NCI-H128 (cell line): Measurements from ENCODE around the gene PIK3R4.

ENCODE experiments used
- DNase-seq: peaks from one replicate; lab custom pipeline; 2025; ENCODE audit not compliant: unreplicated experiment; lab: John Stamatoyannopoulos, UW

The PIK3R4 gene

DNA sequence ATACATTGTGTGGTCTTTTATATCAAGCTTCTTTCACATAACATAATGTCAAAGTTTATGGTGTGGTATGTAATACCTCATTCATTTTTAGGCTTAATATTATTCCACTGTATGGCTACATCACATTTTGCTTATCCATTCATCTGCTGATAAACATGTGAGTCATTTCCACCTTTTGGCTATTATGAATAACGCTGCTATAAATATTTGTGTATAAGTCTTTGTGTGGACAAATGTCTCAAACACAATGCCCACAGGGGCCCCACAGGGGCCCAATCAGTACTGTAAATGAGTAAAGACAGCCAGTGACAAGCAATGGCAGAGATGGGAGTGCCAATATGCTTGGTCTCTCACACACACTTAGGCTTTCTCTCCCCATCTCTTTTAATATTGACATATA, 54.2 kb downstream of the PIK3R4 start:
- DNase-seq = no peak

DNA sequence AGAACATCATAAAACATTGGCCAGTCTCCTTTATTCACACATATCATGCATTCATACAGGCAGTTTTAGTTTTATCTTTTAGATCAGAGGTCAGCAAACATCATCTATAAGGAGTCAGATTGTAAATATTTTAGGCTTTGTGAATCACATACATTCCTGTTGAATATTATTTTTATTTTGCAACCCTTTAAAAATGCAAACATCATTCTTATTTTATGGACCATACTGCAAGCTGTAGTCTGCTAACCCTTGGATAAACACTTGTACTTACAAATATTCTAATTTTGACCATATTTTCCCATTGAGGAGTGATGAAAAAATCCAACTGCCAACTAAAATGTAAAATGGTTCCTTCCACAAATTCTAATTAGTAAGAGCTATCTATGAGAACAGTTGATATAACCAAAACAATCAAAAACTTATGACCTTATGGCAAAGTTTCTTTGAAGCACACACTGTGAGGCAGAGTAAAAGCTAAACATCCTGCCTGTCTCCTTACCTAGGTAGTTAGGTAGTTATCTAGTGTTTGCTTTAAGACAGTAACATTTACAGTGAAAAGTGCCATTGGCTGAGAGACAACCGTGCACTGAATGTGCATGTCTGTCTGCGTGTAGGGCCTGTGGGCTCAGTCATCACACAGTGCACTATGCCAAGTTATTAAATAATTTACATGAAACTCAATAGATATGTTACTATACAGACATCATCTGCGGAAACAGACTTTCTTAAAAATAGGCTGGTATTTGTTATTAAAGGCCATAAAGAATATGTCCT, 57.7 kb downstream of the PIK3R4 start:
- no peak for DNase-seq

DNA sequence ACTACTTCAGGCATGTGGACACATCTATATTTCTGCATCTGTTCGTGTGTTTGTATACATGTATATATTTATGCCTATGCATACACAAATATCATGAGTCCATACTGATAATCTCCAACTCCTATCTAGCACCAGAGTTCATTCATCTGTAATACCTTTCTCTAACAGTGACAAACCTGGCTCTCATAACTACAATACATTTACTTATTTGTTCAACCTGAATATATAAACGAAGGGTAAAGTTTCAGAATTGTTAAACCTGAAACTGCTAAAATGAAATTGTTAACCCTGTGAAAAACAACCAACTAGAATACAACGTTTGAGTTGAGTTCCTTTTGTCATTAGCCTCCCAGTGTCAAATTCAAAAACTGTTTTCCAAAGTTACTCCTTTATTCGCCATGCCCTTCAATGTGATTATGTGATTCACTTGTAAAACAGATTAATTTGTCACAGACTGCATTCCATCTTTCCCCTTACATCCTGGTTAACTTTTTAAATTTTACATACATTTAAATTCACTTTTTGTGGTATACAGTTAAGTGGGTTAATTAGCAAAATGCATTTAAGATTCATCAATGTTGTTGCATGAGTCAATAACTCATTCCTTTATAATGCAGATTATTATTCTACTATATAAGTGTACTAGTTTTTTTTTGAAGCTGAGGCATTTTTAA, 58.5 kb downstream of the PIK3R4 start:
- DNase-seq = no peak

DNA sequence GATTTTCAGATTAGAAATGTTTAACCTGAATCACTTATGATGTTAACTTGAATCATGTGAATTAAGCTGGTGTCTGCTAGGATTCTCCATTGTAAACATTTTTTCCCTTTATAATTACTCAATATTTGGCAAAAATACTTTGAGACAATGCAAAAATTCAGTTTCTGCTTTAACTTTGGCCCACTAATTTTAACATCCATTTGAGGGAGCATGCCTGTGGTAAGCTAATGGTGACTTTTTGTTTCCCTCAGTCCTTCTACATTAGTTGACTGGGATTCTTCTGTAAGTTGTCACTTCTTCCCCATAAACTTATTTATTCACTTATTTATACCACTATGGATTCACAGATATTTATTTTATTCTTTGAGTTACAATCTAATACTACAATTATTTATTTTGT, 59.3 kb downstream of the PIK3R4 start:
- no peak for DNase-seq

DNA sequence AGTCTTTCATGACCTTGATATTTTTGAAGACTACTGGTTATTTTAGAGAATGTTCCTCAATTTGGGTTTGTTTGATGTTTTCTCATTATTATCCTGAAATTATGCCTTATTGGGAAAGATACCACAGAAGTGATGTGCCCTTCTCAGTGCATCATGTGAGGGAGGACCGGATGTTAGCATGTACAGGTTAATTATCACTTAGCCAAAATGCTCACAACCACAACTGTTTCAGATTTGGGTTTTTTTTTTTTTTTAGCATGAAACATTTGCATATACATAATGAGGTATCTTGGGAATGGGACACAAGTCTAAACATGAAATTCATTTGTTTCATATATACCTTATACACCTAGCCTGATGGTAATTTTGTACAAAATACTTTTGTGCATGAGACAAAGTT, 59.8 kb downstream of the PIK3R4 start:
- no peak for DNase-seq

DNA sequence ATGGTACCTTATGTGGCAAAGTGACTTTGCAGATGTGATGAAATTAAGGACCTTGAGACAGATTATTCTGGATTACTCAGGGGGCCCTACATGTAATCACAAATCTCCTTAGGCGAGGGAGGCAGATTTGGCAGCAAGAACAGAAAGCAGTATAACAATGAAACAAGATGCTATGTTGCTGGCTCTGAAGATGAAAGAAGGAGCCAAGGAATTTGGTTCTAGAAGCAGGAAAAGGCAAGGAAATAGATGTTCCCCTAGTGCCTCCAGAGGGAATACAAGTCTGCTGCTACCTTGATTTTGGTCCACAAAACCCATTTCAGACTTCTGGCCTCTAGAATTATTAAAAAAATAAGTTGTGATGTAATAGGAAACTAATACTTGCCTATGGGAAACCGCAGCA, 64.5 kb downstream of the PIK3R4 start:
- DNase-seq = no peak

DNA sequence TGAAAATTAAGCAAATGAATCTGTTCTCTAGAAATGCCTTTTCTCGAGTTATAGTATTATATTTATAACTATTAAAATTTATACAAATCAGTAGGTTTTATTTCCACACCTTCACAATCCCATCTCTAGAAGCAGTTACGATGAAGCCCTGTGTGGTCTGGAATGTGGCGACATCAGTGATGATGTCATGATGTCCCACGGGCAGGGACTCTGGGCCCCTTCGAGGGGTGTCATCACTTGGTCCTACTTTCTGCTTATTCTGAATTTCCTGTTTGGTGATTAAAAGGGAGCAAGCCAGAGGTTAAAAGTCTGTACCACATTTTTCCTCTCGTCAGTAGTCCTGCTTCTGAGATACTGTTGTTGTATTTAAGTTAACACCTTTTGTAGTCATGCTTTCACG, 67.4 kb downstream of the PIK3R4 start:
- DNase-seq = no peak

DNA sequence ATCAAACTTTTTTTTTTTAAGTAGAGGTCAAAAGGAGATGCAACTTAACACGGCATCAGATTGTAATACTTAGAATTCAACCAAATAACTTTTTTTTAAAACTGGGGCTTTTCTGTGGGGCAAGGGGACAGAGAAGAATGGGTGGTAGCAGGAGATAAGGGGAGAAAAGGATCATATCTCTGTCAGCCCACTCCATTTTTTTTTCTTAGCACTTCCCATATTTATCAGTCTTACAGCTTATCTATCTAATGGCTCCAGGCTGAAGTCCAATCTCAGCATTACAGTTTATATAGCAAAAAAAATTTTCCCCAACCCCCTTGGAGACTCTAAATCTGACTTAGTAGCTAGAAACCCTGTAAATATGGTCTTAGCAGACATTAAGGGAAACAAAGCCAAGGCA, 69.3 kb downstream of the PIK3R4 start:
- DNase-seq = no peak

DNA sequence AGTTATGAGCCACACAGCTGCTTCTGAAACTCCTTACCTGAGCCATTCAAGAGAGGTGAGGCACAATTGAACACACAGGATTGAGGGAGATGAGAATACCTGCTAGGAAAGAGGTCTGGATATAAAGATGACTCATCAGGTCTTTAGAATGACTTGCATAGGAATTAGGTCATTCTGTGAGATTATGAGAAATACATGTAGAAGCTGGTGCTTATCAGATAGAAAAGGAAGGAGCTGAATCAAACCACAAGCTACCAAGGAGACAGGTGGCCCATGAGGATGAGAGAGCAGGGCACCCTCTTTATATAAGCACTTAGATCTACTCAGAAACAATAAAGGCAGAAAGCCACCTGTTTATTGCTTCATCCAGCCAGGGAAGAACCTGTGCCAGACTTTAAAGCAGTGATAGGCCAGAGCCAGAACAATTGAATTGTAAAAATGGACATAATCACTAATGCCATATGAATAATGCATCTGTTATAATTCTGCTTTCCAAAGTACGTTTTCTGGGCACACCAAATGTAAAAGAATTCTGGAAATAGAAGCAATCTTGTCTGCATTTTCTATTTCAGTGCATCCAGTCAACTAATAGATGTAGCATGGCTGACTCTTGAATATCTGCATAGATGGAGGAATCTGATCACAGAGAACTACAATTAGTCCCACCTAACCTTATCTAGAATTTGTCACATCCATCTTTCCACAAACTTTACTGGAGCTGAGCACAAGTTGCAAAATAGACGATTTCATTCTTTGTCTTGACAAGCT, 74.9 kb downstream of the PIK3R4 start:
- DNase-seq = no peak

DNA sequence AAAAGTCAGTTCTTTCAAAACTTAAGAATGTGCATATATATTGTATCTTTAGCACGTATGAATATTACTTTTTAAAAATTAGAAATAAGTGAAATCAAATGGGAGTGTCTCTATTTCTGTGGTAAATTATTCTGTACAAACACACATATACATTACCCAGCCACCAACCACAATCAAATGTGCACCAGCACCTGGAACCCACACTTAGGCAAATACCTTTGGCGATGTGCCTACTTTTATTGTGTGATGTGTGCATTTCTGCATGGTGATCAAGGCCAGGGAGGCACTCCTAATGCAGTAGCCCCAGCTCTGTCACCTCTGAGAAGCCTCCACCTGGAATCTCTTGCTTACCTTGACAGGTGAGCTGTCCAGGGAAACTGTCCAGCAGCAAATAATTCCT, 76.9 kb downstream of the PIK3R4 start:
- DNase-seq = no peak

DNA sequence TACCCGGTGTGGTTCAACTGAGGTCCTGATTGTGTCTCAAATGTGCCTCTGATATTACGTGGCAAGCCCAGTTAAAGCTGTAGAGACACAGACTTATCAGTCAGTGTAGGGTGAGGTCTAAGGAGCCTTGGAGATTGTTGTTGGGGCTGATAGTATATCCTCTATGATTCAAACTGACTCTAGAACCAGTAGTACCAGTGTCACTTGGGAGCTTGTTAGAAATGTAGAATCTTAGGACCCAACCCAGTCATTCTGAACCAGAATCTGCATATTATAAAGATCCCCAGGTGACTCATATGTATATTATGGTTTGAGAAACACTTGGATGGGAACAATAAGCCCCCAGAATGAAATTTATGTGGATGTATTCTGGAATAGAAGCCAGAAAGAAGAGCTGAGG, 83.5 kb downstream of the PIK3R4 start:
- DNase-seq = no peak

DNA sequence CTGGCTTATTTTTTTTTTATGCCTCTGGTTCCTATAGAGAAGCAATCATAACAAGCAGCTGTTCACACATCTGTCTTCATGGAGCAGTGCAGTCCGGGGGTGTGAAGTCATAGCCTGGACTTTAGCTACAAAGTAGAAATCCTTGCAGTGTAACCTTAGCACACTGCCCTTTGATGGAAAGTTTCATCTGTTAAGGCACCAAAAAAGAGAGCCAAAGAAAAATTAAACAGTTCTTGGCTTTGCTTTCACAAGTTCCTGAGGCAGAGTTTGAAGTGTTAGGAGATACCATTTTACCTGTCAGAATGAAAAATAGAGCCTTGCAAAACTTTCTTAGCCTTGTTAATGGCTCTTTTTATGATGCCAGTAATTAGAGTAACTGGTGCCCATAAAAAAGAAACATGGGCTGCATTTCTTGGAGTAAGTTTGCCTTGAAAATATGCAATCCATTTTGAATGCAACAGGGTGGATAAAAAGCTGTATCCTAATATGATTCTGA, 84.1 kb downstream of the PIK3R4 start:
- DNase-seq = no peak

DNA sequence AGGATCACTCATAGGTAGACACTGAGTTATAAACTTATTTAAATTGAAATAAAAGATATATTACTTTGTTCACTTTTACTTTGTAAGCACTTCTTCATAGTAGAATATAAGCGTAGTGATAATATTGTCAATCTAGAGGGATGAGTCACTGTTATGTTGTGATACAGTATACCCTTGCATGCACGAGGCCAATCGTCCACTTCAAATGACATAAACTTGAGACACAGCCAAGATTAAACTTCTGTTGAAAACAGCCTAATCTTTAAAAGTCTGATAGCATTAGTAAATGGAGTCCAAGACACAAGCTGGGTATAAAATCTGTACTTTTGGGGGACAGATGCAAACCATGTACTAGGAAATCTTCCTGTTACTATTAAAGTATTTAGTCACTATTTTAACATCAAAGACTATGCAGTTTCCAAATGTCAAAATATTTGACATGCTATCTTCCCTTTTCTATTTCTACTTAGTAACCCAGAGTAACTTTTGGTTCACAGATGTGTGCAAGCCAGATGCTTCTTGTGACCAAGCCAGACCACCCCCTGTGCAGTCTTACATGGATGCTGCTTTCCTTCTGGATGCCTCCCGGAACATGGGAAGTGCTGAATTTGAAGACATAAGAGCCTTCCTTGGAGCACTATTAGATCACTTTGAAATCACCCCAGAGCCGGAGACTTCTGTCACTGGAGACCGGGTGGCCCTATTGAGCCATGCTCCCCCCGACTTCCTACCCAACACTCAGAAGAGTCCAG, 85.3 kb downstream of the PIK3R4 start:
- no peak for DNase-seq

DNA sequence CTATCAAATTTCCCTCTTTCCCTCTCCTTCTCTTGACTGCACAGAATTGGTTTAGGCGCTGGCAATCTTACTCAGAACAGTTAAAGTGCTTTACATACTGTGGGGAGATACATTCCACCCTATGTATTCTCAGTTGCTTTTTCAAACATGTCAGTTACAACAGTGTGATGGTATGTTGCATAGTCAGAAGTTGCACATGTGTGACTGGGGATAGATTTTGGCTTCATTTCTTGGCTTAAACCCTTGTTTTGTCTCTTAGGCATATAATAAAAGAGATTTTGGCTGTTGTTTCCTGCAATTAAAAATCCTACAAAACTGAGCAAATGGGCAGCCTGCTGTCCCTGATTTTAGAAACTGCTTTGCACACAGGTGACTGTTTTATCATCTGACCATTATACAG, 86.7 kb downstream of the PIK3R4 start:
- DNase-seq = no peak

DNA sequence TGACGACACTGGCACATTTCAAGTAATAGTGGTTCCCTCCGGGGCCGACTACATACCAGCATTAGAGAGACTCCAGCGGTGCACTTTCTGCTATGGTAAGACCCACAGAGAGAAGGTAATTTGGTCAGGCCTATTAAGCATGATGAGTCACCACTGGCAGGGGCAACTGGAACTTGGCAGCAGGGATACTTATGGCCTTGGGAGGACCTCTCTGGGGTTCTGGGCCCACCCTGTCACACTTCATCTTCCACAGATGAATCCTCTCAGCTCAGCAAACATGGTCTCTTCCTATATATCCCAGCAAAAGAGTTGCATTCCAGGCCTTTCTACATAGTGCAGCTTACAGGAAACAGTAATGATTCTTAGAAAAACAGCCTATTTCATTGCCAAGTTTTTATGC, 88.0 kb downstream of the PIK3R4 start:
- DNase-seq = no peak

DNA sequence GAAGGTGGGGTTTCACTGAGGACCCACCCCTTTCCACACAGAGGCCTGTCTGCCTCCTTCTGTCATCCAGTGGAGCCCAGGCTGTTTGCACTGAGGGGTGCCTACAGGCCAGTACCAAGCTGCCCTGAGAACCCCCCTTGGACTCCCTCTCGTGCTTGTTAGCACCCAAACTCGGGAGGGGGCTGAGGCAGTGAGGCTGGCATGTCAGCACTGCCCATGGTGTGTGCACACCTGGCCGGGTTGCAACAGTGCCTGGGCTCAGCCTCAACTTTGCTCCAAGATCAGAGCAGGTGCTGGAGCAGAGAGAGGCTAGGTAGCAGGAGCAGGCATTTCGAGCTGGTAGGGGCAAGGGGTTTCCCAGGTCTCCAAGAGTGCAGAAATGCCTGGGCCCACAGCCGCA, 90.0 kb downstream of the PIK3R4 start:
- DNase-seq = no peak

DNA sequence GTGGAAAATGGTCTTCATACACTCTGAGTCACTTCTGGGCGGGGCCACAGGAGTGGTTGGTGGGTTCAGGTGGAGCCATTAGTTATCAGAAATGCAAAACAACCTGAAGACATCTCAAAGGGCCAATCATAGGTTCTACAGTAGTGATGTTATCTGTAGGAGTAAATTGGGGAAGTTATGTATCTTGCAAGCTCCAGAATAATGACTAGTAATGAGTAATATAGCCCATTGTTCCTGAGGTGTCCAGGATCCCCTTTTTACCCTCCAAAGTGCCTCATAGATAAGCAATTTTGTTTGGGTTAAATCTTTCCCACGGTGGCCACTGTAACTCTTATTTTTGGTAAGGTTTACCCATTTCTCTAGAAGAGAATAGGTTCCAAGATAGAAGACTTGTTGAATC, 91.7 kb downstream of the PIK3R4 start:
- no peak for DNase-seq

DNA sequence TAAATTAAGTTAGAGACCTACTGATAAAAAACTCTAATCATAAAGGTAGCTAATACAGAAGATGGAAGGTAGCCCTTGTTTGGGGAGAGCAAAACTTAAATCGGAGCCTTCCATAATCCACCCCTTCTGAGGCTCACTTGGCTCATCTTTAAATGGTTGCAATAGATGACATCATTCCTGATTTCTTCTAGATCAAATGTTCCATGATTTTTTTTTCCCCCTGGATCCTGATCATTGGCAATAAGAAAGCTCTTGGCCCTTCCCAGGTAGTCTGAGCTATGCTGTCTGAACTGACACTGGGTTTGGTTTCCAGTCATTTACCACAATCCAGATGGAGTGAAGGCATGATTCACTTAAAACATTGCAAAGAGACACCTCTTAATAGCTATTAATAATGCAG, 92.5 kb downstream of the PIK3R4 start:
- DNase-seq = no peak

DNA sequence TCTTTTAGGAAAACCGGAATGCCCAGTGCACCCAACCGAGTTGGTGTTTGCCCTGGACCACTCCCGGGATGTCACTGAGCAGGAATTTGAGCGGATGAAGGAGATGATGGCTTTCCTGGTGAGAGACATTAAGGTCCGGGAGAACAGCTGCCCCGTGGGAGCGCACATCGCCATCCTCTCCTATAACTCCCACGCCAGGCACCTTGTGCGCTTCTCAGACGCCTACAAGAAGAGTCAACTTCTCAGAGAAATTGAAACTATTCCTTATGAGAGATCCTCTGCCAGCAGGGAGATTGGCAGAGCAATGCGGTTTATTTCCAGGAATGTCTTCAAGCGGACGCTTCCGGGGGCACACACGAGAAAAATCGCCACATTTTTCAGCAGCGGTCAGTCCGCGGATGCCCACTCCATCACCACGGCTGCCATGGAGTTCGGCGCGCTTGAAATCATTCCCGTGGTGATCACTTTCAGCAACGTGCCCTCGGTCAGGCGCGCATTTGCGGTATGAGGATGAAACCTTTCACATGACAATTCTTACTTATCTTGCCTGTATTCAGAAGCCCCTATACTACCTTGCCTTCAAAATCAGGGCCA, 97.5 kb downstream of the PIK3R4 start:
- no peak for DNase-seq

DNA sequence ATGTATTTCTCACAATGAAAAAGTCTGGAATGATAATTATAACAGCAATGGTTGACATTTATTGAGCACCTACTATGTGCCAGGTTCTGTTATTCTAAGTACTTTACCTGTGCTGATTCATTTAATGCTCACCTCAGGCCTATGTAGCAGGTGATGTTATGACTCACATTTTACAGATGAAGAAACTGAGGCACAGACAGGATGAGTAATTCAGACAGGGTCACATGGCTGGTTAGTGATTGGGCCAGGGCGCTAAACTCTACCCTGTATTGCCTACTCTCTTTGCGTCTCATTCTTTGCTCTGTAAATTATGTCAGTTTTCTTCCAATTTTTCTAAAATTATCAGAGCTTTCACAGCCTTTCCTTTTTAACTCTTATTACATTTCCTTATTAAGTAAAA, 98.3 kb downstream of the PIK3R4 start:
- no peak for DNase-seq

DNA sequence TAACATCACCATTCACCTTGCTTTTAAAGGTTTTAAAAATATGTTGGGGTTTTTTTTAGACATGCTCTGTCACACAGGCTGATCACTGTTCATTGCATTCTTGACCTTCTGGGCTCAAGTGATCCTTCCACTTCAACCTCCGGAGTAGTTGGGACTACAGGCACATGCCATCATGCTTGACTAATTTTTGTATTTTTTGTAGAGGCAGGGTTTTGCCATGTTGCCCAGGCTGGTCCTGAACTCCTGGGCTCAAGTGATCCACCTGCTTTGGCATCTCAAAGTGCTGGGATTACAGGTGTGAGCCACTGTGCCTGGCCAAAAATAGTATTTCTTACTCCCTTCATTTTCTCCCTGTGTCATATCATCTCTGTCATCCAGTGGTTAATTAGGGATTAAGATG, 101.4 kb downstream of the PIK3R4 start:
- DNase-seq = no peak
